ENCODE data around the gene CMTM8. TPM values are rescaled to one million over a fixed set of nuclear protein-coding genes. Genes with fewer than 3 reads are reported as not detected.

CMTM8 gene
- total RNA-seq, 4 donors from 2014 or later: 4.4 to 39.2 (median 7.4) TPM

Small RNAs within 50 kb of the gene (small RNA-seq; reads per million reads assigned to genes)
- 0 reads per million in 4 donors for gene AC097639.2

Other genes starting within 250 kb of the CMTM8 start
- 100 to 1,000 TPM in 1 of 4 donors, 10 to 100 TPM in 3; 35.6 to 107 (median 66.5) TPM for gene GPD1L, start 132.1 kb upstream of the CMTM8 start, total RNA-seq
- 10 to 100 TPM in 2 of 4 donors, 1 to 10 TPM in 2; 3.4 to 16.0 (median 7.1) TPM for gene CMTM7, start 153.2 kb downstream of the CMTM8 start, total RNA-seq